ENCODE measurements around the gene CD84.
A peak's percentile ranks its signal among the peaks of the same experiment; 100 is the strongest.
"Not testable (repeated sequence)": the region's sequence is repeated elsewhere in the genome, so short reads cannot be mapped to it uniquely, and the experiment has no call there.

The CD84 gene

DNA sequence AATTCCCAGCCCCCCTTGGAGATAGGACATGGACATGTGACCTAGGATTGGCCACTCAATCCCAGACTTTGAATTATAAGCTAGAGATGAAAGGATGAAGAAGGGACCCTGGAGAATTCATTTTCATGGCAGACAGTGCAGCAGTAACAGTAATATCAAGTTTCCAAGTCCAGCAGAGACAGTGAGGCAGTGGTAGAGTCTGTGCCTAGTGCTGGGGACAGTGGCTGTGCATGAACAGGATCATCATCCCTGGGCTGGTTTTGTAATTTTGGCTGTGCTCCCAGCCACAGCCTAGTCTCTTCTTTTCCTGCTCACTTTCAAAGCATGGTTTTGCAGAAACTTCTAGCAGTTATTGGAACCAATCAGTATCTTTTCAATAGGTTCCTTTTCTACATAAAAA, 29.6 kb upstream of the CD84 start:
- DNase-seq, result no peak

DNA sequence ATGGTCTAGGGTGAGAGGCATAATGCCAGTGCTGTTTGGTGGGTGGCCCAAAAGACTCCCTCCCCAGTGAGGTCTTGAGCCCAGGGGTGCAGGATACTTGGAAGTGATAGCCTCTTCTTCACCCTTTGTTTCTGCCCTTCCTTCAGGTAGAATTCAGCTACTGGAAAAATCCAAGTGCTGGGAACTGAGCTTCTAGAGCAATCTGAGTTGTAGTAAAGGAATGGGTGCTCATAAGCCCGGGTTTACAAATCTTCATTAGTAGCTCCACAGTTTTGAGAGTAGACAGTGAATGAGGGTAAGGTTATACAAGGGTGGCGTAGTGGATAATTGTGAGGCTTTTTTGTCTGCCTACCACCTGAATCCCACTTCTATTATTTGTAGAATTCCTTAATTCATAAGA, 29.2 kb upstream of the CD84 start:
- DNase-seq, result no peak

DNA sequence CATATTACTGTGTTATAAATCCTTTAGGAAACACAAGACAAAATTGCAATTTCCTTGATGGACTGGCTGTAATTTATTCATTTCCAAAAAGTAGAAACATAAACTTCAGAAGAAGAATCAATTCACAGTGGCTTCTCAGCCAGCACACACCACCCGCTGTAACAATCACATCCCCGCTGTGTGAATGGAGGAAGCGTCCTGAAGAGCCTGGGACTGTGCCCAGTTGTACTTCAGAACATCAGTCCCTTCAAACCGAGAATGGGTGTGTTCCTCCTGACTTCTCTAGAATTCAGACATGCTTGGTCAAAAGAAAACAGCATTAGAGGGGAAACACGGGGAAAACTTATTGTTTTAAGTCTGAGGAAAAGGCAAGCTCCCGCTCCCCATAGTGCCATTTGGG, 28.8 kb upstream of the CD84 start:
- DNase-seq, result no peak

DNA sequence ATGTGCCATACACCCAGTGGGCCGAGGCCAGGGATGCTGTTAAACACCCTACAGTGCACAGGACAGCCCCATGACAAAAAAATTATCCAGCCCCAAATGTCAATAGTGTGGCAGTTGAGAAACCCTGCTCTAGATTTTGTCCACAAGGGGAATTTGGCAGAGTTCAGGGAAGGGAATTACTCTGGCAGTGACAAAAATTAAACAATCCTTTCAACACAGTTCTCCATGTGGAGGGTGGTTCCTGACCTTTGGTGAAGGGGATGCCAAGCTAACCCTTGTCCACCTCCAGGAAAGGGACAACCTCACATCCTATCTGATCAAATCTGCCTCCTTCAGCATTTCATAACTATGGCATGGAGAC, 28.4 kb upstream of the CD84 start:
- no peak for DNase-seq

DNA sequence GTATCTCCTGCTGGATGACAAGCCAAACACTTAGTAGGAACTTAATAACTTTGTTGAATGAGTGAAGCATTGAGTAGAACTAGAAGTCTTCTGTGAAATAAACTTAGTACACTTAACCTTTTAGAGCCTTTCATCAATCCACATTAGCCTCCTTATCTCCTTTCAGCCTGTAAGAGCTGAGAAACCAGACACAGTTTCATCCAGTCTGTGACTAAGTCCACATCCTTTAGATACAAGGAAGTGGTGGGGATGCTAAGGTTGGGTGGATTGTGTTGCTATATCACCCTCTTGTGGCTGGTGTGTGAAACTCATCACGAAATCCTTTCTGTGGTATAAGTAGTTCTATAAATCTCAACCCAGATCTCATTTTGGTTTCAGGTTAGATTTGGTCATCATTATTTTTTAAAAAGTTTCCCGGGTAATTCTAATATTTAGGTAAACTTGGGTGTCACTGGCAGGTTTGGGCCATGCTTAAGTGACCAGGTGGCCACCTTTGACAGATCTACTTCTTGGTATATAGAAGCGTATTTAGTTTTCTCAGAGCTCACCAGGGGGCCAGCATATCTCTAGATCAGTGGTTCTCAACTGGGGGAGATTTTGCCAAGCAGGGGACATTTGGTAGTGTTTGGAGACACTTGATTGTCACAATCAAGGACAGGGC, 27.8 kb upstream of the CD84 start:
- DNase-seq, result peak; percentile 25

DNA sequence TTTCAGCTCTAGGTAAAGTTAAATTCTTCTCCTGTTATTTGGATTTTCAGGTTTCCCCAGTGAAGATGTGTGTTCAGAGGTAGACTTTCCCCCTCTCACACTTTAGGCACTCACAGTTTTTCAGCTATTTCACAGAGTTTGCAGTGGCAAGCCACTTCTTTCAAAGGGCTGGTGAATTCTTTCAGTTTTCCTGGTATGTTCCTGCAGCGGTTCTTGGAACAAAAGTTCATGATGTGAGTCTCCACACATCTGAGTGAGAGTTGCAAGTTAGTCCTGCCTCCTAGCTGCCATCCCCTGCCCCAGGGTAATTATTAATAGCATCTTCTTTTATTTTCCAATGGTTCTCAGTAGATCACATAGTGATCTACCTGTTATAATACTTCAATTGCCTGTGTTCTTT, 27.3 kb upstream of the CD84 start:
- no peak for DNase-seq

DNA sequence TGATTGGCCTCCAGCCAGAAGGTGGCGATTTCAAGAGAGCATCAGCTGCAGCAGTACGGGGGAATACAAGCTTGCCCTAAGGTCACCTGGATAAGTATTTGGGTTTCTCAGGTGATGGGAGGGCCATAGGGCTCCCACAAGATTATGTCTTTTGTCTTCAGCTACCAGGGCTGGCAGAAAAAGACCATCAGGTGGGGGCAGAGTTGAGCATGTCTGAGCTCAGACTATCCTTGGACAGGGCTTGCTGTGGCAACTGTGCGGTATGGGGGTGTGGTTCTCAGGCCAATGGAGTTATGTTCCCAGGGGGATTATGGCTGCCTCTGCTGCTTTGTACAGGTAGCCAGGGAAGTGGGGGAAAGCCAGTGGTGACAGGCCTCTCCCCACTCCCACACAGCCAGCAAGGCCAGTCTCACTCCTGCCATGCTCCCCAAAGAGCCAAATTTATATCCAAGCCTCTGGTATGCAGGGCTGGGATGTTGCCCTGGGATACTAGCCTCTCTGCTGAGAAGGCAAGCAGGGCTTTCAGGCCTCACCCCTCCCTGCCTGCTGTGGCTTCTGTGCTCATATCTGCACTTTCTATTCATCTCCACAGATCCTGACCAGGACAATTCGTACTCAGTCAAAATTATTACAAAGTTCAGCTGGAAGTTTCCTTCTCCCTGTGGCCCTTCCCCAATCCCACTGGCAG, 26.6 kb upstream of the CD84 start:
- DNase-seq, result no peak

DNA sequence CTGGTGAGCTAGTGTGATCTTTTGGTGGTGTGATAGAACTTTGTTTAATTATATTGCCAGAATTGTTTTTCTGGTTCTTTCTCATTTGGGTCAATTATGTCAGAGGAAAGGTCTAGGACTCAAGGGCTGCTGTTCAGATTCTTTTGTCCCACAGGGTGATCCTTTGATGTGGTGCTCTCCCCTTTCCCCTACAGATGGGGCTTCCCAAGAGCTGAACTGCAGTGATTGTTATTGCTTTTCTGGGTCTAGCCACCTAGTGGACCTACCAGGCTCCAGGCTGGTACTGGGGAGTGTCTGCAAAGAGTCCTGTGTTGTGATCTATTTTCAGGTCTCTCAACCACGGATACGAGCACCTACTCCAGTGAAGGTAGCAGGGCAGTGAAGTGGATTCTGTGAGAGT, 25.9 kb upstream of the CD84 start:
- no peak for DNase-seq

DNA sequence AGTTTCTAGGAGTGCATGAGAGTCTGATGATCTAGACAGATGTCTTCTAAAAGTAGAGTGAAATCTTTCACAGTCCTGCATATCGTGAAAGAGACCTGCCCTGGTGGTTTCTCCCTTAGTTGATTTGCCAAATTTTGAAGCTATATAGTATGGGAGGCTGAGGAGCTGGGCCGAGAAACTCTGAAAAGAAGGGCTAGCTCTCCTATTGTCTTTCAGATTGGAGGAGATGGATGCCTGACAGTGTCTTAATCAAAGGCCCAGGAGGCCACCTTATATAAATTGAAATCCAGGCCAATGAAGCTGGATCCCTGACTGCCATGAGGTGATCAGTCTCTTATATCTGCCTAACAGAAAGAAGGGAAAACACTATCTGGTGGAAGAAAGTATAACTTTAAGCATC, 18.4 kb upstream of the CD84 start:
- DNase-seq, result no peak

DNA sequence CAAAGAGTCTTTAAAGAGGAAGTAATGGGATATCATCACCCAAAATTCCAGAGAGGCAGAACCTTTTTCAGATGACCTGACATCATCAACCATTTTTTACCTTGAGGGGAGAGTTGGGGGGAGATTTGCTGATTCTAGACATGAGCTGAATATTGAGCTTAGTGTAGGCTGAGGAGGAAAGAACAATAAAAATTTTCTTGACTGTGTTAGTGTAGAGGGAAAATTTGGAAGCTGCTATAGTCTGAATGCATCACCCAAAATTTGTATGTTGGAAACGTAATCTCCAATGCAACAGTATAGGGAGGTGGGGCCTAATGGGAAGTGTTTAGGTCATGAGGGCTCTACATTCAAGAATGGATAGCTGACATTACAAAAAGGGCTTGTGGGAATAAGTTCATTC, 17.8 kb upstream of the CD84 start:
- DNase-seq, result no peak

DNA sequence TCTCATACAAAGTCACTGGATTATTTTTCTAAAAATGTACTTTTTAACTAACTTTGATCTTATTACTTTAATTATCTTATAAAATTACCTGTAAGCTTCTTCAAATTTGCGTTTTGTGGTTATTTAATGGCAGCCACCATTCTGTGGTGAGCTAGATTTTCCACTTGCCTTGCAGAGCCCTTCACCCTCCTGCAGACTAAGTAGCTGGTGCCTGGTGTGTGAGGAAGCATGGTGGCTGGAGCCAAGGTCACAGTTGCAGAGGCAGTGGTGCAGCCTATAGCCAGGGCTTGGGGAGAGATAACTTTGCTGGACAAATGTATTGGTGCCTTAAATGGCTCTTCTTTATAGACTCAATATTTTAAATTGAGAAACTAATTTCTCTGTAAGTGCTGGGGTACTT, 11.2 kb upstream of the CD84 start:
- no peak for DNase-seq

DNA sequence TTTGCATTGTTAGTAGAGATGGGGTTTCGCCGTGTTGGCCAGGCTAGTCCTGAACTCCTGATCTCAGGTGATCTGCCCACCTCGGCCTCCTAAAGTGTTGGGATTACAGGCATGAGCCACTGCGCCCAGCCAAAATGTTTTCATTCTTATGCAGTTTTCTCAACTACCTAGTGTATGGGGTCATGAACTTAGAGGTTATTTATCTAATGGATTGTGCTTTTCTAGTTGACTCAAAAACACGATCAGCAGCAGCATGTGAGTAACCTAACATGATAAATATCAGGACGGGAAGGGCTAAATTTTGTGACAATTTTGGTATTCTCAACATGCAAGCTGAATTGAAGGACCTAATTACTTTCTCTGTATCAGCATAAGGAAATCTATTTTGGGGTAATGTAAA, 9.2 kb upstream of the CD84 start:
- DNase-seq, result no peak

DNA sequence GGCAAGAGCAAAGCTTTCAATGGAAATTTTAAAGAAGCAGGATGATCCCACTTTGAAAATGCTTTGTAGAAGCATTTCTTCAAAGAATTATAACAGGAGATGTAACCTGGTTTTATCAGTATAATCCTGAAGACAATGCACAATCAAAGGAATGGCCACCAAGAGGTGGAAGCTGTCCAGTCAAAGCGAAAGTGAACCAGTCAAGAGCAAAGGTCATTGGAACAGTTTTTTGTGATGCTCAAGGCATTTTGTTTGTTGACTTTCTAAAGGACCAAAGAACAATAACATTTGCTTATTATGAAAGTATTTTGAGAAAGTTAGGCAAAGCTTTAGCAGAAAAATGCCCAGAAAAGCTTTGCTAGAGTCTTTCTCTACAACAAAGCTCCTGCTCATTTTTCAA, 5.5 kb upstream of the CD84 start:
- DNase-seq, result no peak

DNA sequence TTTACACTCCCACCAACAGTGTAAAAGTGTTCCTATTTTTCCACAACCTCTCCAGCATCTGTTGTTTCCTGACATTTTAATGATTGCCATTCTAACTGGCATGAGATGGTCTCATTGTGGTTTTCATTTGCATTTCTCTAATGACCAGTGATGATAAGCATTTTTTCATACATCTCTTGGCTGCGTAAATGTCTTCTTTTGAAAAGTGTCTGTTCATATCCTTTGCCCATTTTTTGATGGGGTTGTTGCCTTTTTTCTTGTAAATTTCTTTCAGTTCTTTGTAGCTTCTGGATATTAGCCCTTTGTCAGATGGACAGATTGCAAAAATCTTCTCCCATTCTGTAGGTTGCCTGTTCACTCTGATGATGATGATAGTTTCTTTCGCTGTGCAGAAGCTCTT, 3.7 kb upstream of the CD84 start:
- not testable (repeated sequence) for DNase-seq

DNA sequence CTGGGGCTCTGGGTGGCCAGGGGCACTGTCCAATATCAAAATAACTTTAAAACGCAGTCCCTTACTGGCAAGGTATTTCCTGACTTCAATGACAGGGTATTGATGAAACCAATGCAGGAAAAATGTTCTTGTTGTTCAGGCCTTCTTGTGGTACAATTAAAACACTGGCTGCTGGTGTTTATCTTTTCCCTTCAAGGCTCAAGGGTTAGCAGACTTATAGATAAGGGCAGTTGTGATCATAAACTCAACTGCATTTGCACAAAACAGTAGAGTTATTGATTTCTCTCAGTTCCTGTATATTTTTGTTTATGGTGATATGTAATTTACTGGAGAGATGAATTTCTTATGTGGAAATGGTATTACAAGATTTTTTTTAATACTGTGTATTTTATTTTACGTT, 2.7 kb upstream of the CD84 start:
- DNase-seq, result no peak

DNA sequence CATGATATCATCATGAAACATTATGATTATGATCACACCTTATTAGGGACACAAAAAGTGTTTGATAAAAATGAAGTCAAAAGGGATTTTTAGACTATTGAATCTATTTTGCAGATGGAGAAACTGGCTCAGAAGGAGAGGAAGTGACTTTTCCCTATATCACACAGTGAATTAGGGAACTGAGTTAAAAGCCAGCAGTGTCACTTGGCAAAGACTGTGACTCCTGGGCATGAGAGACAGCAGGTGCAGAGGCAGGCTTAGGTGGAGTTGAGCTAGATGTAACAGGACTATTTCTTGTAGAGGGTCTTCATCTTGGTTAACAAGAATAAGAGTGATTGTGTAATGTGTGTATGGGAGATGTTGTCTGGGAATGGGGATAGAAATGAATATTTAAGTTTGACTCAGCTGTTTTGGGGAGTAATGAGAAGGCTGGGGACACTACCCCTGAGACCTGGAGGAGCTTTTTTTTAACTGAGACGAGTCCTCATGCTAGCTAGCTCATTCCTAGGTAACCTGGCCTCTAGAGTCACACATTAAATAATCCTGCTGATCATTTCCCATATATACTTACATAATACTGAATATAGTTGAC, 1.0 kb upstream of the CD84 start:
- no peak for DNase-seq

DNA sequence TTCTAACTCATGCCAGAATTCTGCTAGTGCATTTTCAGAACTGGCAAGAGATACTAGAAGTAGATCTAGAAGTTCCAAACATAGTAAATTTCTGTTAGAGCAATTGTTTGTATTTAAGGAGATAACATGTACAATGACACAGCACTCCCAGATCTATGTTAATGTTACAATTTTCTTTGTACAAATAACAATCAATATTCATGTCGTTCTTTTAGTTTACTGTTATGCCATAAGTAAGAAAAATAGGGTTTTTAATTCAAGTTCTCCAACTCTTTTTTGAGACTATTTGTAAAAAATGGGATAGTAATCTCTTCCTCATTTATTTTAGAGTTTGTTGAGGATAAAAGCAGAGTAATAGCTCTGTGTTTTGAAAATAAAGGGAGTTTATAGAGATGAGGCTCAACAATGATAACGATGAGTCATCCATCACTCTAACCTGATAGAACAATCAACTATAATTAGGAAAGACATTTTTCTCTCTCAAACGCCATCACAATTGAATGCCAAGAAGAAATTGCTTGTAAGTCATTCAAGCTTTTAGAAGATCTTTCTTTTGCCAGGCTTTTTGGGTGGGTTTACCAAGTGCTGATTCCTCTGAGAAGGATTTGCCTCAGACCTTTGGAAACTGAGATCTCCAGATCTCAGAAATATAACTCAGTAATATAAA, 638 bp downstream of the CD84 start:
- no peak for DNase-seq

DNA sequence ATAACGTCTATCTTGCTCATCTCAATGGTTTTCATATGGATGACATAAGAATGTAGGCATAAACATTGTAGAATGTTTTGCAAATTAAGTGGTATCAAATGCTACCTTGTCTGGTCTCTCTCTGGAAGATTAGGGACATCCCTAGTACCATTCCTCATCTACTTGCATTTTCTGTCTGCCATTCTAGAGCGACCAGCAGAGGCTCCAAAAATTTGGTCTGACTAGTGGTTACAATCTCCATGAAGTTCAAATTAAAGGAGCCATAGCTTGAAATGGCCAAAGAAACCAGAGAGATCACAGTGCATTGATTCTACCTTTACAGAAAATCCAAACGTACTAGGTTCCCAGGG, 1.1 kb downstream of the CD84 start:
- DNase-seq, result no peak

DNA sequence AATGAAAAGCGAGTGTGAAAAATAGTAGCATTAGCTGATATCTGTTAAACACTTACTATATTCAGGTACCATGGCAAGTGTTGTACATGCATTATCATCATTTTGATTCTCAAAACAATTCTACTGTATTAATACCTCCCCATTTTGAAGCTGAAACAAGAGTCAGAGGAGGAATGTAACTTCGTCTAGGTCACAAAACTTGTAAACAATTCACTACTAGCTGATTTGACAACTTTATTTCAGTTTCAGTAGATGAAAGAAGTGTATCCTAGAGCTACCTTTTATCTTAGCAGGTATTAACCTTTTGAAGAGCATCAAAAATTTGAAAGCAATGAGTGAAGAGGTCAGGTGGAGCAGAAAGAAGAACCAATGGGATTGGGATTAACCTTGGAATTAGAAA, 1.6 kb downstream of the CD84 start:
- DNase-seq, result no peak

DNA sequence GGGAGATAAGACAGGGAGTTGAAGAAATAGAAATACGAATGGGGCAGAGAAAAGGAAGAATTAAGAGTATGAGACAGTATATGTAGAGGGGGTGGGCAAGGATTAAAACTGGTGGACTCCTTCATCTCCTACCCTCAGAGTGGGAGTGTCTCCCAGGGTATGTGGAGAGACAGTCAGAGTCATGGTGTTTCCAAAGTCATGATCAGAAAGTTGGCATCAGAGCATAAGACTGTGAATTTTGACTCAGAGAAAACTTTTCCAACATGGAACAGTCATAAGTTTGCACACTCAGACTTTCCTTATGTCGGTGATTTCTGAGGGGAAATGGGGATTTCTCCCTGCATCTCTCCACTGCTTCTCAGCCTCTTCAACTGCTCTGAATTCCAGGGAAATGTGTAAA, 2.4 kb downstream of the CD84 start:
- no peak for DNase-seq

DNA sequence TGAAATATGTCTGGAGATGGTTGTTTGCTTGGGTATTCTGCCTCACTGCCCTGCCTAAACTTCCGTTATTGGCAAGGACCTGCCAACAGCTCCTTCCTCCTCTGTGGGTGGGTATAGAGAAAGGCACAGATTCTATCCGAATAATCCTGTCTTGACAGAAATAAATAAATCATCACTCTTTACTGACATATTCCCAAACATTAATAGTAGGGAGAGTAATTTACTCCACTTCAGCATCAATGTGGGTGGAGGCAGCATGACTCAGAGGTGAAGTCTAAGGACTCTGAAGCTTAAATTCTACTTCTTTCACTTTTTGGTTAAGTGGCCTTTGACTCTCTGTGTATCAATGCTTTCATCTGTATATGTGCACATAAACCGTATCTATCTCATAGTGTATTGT, 2.9 kb downstream of the CD84 start:
- no peak for DNase-seq

DNA sequence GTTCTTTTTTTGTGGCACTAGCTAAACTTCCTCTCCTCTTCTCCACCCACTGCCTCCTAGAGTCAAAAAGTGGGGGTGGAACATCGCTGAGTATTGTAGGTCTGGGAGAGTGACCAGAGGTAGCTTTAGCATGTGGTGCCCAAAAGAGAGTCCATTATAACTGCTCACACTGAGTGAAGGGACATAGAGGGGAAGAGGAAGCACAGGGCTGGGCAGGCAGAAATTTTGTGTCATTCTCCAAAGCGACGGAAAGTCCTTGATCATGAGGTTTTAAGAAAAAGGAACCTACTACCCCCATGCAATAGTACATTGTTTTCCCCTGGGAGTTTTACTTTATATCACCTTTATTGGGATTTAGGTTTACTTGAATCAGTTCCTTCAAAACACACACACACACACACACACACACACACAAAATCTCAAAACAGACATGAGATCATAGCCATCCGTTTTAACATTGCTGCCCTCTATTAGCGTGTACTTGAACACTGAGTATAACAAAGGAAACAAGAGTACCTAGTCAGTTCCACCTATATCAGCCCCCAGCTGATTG, 4.1 kb downstream of the CD84 start:
- DNase-seq, result no peak

DNA sequence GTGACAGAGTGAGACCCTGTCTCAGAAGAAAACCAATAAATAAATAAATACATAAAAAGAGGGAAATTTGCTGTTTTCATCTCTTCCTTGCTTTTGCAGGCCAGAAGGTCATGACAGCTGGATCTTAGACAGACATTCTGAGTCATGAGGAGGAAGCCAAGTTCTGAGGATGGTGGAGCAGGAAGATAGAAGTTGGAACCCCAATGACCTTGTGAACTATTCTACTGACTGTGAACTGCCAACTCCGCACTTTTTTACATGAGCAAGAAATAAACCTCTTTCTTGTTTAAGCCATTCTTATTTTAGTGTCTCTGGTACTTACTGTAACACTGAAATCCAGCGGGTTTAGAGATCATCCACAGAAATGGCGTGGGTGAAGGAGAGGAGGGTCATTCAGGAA, 8.5 kb downstream of the CD84 start:
- no peak for DNase-seq

DNA sequence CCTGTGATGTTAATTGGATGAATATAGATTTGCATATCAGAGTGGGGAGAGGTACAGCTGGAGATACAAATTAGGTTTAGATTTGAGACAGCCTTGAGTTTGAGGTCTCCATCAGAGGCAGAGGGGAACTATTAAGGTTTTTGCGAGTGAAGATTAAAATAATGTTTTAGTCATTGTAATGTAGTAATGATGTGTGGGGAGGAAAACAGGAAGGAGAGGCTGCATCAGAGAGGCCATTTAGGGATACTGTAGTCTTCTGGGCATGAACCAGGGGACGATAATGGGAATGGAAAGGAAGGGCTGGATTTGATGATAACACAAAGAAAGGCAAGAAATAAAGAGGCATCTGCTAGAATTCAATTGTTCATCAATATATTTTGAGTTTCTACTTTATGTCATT, 9.5 kb downstream of the CD84 start:
- no peak for DNase-seq
